NCI-H82 treated with DMSO at 0.1 percent for 48 hours (cell line): ENCODE measurements around the gene OR2AP1.
"Not testable (repeated sequence)": the region's sequence is repeated elsewhere in the genome, so short reads cannot be mapped to it uniquely, and the experiment has no call there.

Experiments
- DNase-seq: peaks from one replicate; lab custom pipeline; 2025; ENCODE audit not compliant: unreplicated experiment; lab: John Stamatoyannopoulos, UW

OR2AP1 gene

DNA sequence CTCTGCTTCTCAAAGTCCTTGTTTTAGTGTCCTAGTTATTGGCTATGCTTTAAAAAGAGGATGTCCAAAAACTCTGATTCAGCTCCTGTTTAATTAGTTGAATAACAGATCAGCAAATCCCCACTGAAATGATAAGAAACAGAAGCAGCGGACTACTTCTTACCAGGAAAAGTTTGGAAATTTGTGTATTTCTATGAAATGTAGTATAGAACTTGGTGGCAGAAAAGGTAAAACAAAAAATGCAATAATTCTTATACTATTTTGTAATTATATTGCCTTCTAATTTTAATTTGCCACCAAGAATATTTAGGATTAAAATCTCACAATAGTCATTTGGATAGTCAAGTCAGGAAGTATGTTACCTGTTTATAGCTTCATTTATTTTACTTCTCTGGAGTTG, at the start of gene OR2AP1:
Gene OR2AP1 (plus strand): TSS at position 301 of the 400 bp plus-strand sequence. CDS start 1,947 bp downstream, outside the sequence.
- no peak for DNase-seq

- DNase-seq: not testable (repeated sequence)
Observed at GRCh38 chr12:55548235-55548634, 24.0 kb upstream of the OR2AP1 start.

DNA sequence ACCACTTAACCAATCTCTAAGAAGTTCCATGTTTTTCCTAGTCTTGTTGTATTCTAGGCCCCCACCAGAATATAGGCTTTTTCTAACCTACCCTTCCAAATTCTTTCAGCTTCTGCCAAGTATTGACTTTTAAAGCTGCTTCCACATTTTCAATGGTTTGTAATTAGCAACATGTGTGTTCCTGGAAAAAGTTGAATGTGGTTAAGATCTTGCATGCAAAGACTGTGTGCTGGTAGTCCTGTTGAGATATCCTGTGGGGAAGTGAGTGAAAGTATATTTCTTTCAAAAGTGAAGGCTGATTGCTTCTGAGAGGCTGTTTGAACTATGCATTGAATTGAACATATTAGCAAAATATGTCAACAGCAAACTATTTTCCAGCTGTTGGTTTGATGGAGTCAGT, 23.5 kb upstream of the OR2AP1 start:
- no peak for DNase-seq

DNA sequence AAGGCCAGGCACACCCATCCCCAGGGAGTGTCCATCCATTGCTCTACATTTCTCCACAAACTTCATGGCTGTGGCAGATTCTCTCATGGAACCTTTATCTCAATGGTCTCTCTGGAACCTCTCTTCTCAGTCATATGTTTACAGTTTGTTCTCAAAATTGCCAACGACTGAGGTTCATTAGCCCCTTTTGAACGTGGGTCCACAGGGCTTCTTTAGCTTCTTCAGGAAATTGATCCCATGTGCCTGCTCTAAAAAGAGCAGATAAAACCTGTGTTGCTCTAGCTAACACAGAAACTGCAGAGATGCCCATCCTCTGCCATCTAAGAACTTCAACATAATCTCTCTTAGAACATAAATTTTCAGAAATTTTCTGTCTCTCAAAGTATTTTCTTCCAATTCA, 23.0 kb upstream of the OR2AP1 start, which contains the start of gene OR6C4:
Gene OR6C4 (plus strand): TSS at position 301 of the 400 bp plus-strand sequence. CDS start 1,625 bp downstream, outside the sequence.
- DNase-seq: no peak

GRCh38 chr12:55554296-55554695, 18.0 kb upstream of the OR2AP1 start:
- no peak for DNase-seq

DNA sequence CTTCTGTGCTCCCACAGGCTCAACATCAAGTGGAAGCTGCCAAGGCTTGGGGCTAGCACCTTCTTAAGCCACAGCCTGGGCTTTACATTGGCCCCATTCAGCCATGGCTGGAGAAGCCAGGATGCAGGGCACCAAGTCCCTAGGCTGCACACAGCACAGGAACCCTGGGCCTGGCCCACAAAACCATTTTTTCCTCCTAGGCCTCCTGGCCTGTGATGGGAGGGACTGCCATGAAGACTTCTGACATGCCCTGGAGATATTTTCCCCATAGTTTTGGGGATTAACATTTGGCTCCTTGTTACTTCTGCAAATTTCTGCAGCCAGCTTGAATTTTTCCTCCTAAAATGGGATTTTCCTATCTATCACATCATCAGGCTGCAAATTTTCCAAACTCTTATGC, 2.2 kb upstream of the OR2AP1 start:
- not testable (repeated sequence) for DNase-seq

- not testable (repeated sequence) for DNase-seq
Observed at GRCh38 chr12:55570689-55571088, 1.6 kb upstream of the OR2AP1 start.

DNA sequence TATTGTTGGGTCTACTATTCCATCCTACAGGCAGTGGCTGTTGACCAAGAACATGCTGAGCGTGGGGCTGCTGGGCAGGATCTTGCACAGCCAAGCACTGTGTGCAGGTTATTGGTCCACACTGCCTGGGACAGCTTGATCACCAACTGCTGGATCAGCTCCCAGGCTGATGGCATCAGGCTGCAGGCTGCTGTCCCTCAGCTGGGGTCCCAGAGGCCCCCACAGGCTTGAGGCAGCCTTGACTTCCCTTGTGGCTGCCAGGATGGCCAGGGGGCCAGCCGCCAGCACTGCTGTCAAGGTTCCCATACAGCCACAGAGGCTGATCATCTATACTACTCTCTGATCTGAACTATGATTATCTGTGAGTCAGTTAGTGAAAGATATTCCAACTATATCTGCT, 9.8 kb downstream of the OR2AP1 start:
- DNase-seq: no peak

GRCh38 chr12:55585817-55586216, 13.5 kb downstream of the OR2AP1 start:
- no peak for DNase-seq

DNA sequence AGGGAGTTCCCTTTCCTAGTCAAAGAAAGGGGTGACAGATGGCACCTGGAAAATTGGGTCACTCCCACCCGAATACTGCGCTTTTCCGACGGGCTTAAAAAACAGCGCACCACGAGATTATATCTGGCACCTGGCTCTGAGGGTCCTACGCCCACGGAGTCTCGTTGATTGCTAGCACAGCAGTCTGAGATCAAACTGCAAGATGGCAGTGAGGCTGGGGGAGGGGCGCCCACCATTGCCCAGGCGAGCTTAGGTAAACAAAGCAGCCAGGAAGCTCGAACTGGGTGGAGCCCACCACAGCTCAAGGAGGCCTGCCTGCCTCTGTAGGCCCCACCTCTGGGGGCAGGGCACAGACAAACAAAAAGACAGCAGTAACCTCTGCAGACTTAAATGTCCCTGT, 17.9 kb downstream of the OR2AP1 start:
- not testable (repeated sequence) for DNase-seq

DNA sequence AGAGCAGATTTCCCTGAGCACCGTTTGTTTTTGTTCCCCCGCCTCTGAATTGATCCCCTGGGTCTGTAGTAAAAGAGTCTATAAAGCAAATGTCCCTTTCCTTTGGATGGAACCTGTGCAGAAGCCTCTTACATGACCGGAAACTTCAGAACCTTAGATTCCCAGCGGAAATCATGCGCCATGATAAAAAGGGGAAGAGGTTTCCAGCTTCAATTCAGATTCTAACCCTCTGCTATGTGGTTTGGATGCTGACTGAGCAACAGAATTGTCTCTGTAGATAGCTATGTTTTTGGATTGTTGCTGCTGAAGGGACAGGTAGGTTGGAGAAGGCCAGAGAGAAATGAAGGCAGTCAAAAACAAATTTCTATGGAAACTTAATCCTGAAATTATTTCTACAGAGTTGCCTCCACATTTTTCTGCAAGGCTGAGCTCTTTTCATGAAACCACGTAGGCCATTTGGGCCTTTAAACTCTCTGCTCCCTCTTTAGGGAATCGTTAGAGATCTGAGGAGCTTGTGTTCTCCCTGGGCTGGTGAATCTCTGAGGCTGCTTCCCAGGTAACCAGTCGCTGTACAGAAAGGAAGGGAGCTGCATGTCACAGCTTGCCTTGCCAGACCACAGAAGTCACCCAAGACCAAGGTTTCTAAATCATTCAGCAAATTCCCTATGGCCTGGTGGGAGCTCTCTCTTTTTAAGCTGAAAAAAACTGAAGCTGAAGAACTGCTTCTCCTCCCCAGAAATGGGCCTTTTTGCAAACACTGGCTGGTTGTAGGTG, 35.7 kb downstream of the OR2AP1 start:
- no peak for DNase-seq

DNA sequence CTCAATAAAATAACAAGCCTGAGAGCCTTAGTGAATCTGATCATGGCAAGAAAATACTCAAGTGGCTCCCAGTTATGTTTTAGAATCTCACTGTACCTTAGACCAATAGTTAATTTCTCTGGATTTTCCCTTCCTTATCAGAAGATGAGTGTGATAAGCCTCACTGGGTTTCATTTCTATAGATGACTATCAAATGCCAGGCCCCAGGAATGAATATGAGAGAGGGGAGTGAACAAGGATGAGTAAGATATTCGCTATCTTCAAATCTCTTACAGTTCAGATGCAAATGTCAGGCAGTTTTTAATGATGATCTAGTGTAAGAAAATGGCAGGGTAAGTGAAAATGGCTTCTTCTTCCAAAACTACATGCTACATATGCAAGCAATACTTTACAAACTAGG, 38.3 kb downstream of the OR2AP1 start:
- no peak for DNase-seq

DNA sequence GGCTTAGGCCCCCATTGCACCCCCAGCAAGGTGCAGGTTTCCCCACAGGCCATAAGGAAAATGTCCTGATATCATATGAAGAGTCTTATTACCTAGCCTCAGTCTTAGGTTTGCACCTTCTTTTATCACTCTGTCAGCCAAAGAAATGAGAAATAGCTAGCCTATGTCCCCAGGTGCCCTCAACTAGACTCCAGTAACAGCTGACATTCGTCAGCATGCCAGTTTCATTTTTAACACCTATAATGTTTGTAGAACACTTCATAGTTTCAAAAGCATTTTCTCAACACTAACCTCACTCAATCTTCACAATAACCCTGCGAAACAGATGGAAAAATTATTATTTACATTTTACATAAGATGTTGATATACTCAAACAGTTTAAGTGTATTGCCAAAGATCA, 40.4 kb downstream of the OR2AP1 start:
- no peak for DNase-seq

DNA sequence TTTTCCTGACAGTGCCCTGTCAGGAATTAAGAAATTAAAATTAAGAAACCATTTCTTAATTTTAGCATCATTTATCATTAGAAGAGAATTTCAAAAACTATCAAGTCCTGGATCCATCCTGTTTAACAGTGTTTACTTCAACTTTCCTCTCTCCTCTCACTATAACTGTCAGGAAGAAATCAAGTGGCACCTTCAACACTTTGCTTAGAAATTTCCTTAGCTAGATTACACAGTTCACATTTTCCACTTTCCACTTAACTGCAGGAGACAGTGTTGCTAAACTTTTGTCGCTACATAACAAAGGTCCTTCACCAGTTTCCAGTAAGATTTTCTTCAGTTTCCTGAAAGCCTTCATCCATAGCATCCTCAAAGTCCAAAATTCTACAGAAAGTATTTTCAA, 42.5 kb downstream of the OR2AP1 start:
- DNase-seq: no peak

DNA sequence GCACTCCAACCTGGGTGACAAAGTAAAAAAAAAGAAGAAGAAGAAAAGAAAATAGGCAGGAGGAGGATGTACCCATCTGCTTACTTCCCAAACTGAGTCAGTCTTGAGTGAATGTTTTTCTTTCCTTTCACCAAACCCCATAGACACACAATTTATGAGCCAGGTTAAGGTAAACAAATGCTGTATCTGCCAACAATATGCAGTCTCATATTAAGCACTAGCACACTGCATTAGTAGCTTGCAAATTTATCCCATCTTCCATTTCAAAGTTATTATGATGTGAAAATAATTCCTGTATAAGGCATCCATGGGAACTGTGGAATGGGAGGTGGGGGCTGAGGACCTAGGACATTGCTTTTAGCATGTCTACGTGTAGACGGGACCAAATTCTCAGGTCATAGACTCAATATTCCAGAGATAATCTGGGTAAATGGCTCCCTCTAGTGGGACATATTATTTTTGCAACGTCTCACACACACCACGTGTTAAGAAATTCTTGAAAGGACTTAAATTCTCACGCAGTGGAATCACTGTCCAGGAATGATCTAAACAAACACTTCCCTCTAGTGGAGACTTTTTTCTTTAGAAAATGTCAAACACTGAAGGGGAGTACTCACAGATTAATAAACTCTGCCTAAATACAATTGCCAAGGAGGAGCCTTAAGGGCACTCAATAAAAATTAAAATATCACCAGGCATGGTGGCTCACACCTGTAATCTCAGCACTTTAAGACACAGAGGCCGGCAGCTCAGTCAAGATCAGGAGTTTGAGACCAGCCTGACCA, 47.3 kb downstream of the OR2AP1 start:
- DNase-seq: peak; percentile 56

GRCh38 chr12:55624056-55624455, 51.8 kb downstream of the OR2AP1 start:
- DNase-seq: no peak
